CD4-positive, alpha-beta T cell treated with Interferon gamma for 1 hour (primary cell): ENCODE results near the gene CDH26.
"Not testable (repeated sequence)": the region's sequence is repeated elsewhere in the genome, so short reads cannot be mapped to it uniquely, and the experiment has no call there.

ENCODE experiments used
- DNase-seq: peaks from one replicate; pipeline ENCODE4 v3.0.0-alpha.2; 2020

CDH26 gene

DNA sequence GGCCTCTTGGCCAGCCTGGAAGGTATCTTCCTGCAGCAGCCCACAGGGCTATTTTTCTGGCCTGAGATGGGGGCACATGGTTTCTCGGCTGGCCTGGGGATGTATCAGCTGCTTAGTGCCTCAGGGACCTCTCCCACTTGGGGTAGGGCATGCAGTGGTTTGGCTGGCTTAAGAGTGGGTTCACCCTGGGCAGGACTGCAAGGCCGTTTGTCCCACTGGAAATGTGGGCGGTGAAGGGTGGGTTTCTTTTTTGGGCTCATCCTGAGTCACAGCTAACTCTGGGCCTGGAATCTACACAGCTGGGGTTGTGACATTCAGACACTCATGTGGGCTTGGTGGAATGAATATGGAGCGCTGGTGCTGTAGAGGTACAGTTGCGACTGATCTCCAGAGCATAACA lies 62.0 kb downstream of the CDH26 start:
- DNase-seq = no peak

DNA sequence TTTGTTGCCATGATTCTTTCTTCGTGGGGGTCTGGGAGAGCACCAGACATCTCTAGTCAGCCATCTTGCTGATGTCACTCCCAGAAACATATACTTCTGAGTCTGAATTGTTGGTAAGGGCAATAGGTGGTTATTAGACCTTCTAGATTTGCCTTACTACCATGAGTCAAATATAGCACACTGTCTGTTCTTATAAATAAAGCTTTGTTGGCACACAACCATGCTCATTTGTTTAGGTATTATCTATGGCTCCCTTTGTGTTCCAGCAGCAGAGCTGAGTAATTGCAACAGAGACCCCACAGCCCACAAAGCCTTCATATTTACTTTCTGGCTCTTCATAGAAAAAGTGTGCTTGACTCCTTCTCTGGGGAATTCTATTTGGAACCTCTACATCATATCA lies 62.9 kb downstream of the CDH26 start:
- no peak for DNase-seq

DNA sequence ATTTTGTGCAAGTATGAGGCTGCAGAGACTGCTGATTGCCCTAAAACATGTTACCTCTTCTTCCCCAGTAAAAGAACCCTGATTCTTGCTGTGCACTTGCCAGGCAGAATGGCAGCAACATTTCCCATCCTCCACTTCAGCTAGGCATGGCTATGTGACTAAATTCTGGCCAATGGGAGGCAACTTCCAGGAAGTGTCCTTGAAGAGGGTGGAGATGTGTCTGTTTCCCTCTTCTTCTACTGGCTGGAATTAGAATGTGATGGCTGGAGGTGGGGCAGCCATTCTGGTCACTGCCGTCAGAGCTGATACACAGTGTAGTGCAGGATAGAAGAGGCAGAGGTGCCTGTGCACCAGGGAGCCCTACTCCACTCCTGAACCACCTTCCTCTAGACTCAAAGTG lies 64.6 kb downstream of the CDH26 start:
- no peak for DNase-seq

DNA sequence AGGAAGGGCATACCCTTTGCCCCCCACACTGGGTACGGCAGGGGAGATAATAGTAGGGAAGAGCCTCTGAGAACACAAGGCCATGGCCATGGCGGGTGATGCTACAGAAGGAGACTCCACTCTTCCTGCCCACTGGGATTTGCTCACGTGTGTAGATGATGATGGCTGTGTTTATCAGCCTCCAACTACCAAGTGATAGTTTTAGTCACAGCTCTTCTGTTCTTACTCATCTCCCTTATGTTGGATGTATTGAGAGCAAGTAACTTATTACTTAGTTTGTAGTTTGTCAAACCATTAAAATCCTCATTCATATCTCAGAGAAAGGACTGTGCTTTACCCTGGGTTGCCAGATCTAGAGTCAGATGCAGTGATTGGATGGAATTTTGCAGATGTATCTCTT lies 66.0 kb downstream of the CDH26 start:
- no peak for DNase-seq

DNA sequence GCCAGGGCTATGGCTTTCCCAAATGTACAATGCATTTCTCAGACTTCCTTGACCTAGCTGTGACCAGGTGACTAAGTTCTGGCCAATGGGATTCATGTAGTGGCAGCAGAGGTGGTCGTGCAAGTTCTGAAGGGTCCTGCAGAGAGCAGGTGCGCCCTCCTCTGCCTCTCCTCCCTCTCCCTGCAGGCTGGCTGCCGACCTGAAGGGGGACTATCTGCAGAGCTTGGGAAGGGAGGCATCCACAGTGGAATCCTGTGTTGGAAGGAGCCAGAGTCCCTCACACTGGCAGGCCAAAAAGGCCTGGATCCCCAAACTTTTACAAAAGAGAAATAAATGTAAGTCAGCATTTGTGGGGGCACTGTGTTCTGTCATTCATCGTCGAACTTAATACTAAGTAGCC lies 66.6 kb downstream of the CDH26 start:
- DNase-seq = no peak

DNA sequence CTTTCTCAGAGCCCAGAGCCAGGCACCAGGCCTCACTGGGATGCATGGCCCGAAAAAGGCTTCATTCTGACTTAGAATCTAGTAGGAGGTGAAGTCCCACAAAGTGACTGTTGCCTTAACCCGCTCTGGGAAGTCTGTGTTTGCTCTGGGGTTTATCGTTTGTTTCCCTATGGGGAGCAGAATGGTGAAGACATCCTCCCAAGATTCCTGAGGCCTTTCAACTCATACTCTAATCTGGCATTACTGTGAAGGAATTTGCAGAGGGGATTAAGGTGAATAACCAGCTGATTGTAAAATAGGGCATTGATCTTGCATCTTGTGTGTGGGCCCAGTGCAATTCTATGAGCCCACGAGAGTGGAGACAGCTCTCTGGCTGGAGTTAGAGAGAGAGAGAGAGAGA lies 67.8 kb downstream of the CDH26 start:
- no peak for DNase-seq

DNA sequence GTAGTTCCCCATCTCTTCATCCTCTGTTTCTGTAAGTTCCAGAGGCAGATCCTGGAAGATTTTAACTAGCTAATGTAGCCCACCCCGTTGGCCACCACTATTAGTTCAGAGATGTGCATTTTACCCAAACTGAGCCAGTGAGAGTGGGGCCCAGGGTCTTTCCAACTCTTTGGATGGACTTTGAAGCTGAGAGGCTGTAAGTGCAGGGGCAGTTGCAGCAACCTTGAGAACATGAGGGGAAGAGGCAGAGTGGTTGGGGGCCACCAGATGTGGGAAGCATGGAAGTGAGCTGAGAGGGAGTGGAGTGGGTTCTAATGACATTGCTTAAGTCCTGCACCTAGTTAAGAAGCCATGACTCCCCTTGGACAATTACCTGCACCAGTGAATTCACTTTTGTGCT lies 72.2 kb downstream of the CDH26 start:
- no peak for DNase-seq

DNA sequence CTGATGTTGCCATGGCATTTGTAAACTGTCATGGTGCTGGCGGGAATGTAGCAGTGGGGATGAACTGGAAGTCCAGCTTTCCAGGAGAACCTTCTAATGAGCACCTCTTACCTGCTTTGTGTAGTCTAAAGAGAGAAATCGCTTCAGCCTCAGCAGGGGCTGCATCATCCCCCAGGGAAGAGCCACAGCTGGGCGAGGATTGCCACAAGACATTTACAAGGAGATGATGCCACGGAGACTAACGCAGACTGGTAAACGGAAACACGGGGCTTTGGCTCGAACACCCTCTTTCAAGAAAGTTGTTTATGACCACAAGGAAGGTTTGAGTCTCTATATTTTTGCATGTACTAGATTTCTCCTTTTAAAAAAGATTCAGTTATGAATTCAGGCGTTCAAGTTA lies 72.9 kb downstream of the CDH26 start:
- no peak for DNase-seq

DNA sequence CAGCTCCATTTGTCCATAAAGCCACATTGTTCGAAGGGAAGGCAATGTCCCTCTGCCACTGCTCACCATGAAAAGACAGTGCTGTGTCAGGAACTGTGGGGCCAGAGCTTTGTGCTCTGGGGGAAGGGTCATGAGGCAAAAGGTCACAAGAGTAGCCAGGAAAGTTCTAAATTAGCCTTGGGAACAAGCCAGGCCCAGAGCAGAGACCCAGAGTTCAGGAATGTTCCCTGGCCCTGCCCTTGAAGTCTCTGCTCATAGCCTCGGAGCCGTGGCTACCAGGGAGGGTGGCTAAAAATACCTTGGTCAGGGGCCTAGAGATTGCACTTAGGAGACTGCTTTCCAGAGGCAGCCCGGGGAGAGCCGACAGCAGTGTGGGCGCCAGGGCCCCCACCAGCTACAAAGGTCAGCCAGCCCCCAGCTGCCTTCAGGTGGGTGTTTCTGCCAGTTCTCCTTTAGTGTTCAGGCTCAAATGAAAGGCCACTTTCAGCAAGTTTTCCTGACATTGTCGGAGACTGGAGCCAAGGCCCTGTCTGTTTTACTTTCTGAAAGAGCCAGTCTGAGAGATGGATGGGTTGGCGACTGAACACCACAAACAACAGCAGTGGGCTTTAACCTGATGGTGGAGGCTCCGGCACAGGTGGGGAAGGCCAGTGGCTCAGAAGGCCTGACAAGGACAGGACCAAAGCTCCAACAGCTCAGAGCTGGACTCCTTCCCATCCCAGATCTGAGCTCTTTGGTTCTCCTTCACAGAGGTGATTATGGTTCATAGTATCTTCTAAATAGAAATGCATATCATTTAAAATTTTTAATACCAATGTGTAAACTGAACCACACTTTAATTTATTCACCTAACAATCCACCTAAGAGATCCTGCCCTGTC lies 76.2 kb downstream of the CDH26 start:
- no peak for DNase-seq

DNA sequence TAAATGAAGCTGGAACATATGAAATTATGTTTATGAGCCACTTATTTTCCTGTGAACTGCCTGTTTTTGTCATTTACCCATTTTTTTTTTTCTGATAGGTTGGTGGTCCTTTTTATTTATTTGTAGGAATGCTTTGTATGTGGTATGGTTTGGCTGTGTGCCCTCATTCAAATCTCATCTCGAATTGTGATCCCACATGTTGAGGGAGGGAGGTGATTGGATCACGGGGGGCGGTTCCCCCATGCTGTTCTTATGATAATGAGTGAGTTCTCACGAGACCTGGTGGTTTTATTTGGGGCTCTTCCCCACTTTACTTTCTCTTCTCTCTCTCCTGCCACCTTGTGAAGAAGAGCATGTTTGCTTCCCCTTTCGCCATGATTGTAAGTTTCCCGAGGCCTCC lies 77.3 kb downstream of the CDH26 start:
- DNase-seq = no peak

DNA sequence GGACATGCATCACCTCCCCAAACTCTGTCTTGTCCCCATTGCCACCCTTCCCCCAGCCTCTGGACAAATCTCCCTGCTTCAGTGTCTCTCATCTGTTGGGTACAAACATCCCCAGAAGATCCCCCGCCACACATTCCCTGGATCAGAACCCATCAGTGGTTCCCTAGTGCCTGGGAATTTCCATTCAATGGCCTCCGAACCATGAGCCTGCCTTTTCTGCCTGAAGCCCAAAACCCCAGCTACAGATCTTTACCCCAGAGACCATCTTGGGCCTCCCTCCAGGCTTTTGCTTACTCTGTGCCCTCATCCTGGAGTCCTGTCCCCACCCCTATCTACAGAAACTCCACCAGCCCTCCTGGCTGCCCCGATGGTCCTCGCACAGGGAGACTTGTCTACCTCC lies 78.1 kb downstream of the CDH26 start:
- no peak for DNase-seq

DNA sequence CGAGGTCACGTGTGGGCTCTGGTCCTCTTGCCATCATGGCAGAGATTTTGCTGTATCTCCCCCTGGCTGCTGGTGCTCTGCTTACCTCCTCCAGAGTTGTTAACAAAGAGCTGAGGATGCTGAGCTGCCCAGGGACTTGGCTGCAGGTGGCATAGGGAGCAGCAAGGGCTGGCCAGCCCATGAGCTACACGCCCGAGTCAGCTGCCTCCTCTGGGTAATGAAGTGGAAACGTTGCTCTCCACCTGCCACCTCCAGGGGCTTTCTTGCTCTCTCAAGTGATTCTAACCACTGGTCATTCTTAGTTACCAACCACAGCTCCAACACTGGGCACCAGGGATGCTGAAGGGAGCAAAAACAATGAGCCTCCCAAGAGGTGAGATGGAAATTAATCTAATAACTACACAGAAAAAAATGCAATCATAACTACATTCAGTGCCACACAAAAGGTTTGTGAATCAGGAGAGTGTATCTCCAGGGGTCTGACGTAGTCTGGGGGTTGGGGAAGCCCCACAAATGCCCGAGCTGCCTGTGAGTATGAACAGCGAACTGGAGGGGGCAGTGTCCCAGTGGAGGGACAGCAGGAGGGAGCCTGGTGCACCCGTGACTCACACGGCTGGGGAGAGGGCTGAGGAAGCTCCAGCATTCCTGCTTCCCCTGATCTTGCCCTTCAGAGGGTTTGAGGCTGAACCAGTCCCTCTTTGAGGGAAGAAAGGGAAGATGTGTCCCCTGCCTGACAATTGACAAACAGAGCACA lies 78.7 kb downstream of the CDH26 start:
- no peak for DNase-seq

DNA sequence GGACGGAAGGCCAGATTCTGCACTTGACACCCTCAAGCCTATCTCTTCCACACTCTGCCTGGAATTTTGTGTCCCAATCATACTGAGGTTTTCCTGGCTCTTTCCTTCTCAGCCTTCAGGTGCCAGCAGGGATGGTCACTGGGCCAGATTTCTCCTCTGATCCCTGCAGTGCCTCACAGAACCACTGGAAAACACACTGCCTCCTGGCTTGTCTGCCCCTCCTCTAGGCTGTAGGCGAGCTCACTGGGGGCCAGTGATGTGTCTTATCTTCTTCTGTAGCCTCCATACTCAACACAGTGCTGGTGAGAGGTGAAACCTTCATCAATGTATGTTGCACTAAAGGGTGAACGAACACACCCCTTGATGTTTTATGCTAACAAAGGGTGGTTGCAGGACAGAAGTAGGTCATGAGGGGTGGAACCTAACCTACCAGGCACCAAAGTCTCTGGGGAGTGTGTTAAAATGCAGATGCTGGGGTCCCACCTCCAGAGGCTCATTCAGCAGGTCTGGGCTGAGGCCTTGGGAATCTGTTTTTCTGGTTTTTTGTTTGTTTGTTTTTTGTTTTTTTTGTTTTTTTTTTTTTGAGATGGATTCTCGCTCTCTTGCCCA lies 80.3 kb downstream of the CDH26 start:
- no peak for DNase-seq

DNA sequence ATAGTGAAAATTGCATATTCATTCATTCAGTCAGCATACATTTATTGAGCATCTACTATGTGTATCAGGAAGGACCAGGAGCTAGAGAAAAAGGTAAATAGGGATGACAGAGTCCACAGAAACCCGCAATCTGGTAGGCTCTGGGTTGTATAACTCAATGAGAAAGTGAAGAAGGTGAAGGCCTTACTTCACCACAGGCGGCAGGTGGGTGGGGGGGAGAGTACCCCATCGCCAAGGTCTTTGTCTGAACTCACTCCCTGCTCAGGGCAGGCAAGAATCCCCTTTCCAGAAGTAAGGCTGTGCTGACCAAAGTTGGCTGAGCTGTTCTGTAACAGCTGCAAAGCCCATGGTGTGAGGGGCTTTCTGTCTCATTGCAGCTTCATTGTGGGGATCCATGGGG lies 81.3 kb downstream of the CDH26 start:
- DNase-seq = no peak

DNA sequence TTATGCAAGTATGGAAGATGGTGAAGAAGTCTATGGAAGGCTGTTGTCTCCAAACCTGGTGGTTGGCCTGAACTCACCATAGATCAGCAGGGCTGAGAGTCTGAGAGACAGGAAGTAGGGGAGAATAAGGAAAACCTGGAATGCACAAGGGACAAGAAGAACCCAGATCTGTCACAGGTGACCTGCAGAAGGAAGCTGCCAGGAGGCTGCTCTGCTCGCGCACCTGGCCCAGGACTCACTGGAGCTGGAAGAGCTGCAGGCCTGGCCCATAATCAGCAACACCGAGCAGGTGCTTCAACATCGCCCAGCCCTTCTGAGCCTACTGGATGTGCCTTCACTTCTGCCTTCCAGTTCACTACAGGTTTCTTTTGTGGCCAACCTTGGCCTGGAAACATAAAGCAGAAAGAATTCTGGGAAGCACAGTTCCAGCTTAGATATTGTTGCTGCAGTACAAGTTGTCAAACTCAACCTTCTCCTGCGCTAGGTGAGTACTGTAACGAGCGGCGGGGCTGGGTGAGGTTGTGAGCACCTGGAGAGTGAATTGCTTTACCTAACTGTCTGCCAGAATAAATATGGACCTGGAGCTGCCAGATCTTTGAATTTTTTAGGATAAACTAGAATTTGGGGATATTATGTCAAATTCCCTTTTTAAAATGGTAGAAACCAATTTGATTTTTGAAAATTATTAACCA lies 82.4 kb downstream of the CDH26 start:
- no peak for DNase-seq

DNA sequence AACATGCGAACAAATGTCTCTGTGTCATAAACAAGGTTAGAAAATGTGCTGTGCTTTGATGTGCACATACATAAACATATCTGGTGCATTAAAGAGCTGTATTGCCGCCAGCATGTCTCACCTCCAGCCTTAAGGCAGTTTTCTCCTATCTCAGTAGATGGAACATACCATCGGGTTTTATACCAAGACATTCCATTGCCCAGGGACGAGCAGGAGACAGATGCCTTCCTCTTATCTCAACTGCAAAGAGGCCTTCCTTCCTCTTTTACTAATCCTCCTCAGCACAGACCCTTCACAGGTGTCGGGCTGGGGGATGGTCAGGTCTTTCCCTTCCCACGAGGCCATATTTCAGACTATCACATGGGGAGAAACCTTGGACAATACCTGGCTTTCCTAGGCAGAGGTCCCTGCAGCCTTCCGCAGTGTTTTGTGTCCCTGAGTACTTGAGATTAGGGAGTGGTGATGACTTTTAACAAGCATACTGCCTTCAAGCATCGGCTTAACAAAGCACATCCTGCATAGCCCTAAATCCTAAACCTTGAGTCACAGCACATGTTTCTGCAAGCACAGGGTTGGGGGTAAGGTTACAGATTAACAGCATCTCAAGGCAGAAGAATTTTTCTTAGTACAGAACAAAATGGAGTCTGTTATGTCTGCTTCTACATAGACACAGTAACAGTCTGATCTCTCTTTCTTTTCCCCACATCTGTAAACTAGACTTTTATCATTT lies 83.4 kb downstream of the CDH26 start:
- not testable (repeated sequence) for DNase-seq

DNA sequence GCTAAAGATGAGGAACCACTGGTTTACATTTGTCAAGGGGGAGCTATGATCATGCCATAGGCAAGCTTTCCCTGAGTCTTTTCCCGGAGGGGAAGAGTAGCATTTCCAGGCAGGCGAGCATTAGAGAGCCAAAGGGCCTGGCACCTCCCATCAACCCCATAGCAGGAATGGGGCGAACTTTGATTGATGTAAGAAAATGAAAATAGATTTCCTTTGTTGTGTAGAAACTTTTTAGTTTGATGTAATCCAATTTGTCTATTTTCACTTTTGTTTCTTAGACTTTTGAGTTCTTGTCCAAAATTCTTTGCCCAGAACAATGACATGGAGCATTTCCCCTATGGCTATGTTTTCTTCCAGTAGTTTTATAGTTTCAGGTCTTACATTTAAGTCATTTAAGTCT lies 85.2 kb downstream of the CDH26 start:
- DNase-seq = no peak

DNA sequence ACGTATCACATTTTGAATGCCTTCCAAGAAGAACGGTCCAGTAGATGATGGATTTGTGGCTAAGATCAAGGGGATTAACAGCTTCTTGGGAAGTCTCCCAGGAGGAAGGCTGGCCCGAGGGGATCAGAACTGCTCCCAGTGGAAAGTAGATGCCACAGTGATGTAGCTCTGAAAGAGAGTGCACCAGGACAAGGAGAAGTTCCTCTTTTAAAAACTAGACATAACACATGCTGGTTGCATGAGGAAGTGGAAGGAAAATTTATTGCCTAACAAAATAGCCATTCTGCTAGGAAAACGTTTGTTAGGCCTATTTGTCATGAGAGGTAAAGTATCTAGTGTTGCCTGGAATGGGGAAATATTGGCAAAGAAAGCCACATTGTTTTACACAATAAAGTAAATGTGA lies 87.8 kb downstream of the CDH26 start:
- DNase-seq = no peak

DNA sequence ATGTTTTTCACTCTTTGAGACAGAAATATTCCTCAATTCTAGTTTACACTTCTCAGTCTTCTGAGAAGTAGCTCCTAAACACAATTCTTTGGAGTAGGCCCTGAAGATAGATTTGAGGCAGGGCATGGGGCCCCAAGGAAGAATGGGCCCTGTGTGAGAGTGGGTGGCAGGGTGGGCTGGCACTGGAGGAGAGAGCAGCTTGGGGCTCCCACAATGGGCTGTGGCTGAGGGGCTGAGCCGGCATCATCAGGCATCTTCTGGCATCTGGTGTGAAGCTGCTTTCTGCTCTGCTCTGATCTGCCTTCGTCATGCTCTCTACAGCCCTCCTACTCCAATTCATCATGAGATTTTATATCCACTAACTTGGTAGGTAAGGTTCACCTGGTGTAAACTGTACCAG lies 88.2 kb downstream of the CDH26 start:
- no peak for DNase-seq

DNA sequence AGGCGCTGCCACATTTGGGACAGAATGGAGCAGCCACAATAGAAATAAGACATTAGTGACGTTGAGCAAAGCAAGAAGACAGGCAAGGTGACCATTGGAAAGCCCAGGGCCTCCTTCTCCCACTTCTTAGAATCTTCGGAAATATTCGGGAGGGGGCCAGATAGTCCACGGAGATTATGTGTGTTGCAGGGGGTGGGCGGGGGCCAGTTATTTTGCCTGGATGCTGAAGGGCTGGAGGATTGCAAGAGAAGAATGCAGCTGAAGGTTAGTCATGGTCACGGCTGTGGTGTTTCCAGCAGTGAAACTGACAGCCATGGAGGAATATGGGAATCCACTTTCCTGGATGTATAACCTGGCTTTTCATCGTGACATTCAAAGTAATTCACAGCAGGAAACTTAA lies 88.6 kb downstream of the CDH26 start:
- no peak for DNase-seq

DNA sequence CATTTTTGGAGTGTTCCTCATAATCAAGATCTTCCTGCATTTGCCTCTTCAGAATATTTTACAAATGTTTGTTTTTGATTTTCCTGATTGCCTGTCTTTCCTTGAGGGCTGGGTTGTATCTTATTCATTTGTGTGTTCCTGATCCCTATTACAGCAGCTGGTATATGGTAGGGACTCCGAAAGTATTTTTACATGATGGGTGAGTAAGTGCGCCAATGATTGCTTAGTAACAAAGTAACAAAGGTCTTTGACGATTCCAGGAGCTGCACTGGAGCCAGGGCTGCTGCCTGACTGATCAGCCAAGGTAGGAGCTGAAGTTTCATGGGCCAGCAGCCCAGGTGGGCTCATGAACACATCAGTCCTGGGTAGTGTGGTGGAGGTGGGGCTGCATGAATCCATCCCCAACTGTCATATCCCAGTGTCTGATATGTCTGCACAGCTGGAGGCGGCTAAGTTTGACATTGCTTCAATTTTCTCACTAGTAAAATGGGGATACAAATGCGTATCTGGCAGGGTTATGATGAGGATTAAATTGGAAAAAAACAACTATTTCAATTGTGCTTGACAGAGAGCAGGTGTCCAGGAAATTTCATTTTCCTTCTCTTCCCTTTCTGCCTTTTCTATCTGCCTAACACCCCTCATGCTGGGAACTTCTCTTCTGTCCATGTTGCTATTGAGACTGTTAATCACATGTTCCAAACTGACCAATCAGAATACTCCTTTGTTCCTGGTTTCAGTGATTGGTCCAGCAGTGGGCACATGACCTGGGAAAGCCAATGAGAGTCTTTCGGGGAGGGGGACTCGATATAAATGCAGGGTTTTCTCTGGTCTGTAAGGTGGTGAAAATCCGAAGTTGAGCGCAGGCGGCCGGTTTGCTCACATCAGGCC lies 90.7 kb downstream of the CDH26 start:
- no peak for DNase-seq

DNA sequence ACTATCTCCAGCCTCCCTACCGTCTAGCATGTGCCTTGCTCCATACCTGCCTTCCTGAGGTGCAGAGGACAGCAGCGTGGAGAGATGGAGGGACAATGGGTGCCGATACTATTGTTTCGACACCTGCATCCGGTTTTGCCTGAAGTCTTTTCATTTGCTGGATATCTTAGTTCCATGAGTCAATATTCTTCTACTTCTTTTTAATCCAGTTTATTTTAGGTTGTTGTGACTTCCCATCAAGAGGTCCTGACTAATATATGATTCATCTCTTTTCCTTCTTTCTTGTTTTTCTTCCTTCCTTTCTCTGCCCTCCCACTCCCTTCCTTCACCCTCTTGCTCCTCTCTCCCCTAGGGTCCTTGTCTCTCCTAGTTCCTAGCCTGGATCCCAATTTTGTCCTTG lies 91.4 kb downstream of the CDH26 start:
- no peak for DNase-seq
